Measurements from ENCODE around the gene TDRD10.

The TDRD10 gene

GRCh38 chr1:154582885-154583284 lies 80.9 kb downstream of the TDRD10 start:
- DNase-seq: no peak

- no peak for DNase-seq
These were observed 81.8 kb downstream of the TDRD10 start for GRCh38 chr1:154583773-154584172.

- no peak for DNase-seq
These were observed 82.4 kb downstream of the TDRD10 start for GRCh38 chr1:154584267-154584994.

GRCh38 chr1:154586231-154586630 lies 84.2 kb downstream of the TDRD10 start:
- no peak for DNase-seq

GRCh38 chr1:154586641-154587040 lies 84.6 kb downstream of the TDRD10 start:
- no peak for DNase-seq

- DNase-seq: no peak
These were observed 87.8 kb downstream of the TDRD10 start for GRCh38 chr1:154589780-154590179.

GRCh38 chr1:154590756-154591155 lies 88.7 kb downstream of the TDRD10 start:
- DNase-seq: no peak

GRCh38 chr1:154591206-154591605 lies 89.2 kb downstream of the TDRD10 start:
- DNase-seq: no peak

GRCh38 chr1:154593390-154593789 lies 91.4 kb downstream of the TDRD10 start:
- DNase-seq: no peak

GRCh38 chr1:154594811-154595210 lies 92.8 kb downstream of the TDRD10 start:
- DNase-seq: no peak

- no peak for DNase-seq
These were observed 93.6 kb downstream of the TDRD10 start for GRCh38 chr1:154595621-154596020.
